Kidney glomerular epithelial cell (primary cell): ENCODE measurements around the gene CNTF.

ENCODE experiments used
- DNase-seq: peaks from one replicate; lab custom pipeline; 2025; lab: John Stamatoyannopoulos, UW

CNTF gene

GRCh38 chr11:58606930-58607714 is 15.3 kb upstream of the CNTF start:
- no peak for DNase-seq

- no peak for DNase-seq
Measured at GRCh38 chr11:58608331-58608730, 14.1 kb upstream of the CNTF start.

GRCh38 chr11:58609723-58610122 is 12.7 kb upstream of the CNTF start:
- DNase-seq = no peak

- no peak for DNase-seq
Measured at GRCh38 chr11:58613228-58613627, 9.2 kb upstream of the CNTF start.

- no peak for DNase-seq
Measured at GRCh38 chr11:58615559-58615958, 6.9 kb upstream of the CNTF start.

GRCh38 chr11:58616594-58616993 is 5.9 kb upstream of the CNTF start:
- peak; percentile 2 for DNase-seq

GRCh38 chr11:58617976-58618557 is 4.4 kb upstream of the CNTF start:
- DNase-seq = no peak

GRCh38 chr11:58621586-58622262 is 741 bp upstream of the CNTF start:
- DNase-seq = no peak

GRCh38 chr11:58625086-58625485 is 2.6 kb downstream of the CNTF start:
- no peak for DNase-seq

GRCh38 chr11:58625826-58626460 is 3.5 kb downstream of the CNTF start:
- DNase-seq = peak; percentile 92

GRCh38 chr11:58626934-58627483 is 4.5 kb downstream of the CNTF start:
- DNase-seq = no peak

GRCh38 chr11:58628446-58628845 is 6.0 kb downstream of the CNTF start:
- DNase-seq = peak; percentile 71

GRCh38 chr11:58629857-58630256 is 7.4 kb downstream of the CNTF start:
- peak; percentile 55 for DNase-seq

GRCh38 chr11:58631378-58631777 is 8.9 kb downstream of the CNTF start:
- DNase-seq = no peak

GRCh38 chr11:58632510-58632909 is 10.0 kb downstream of the CNTF start:
- DNase-seq = no peak

GRCh38 chr11:58636587-58636986 is 14.1 kb downstream of the CNTF start:
- no peak for DNase-seq

- peak; percentile 31 for DNase-seq
Measured at GRCh38 chr11:58637371-58637770, 14.9 kb downstream of the CNTF start.

- no peak for DNase-seq
Measured at GRCh38 chr11:58639103-58639502, 16.6 kb downstream of the CNTF start.

GRCh38 chr11:58639669-58640068 is 17.2 kb downstream of the CNTF start:
- DNase-seq = no peak

GRCh38 chr11:58640386-58641023 is 18.0 kb downstream of the CNTF start:
- DNase-seq = peak; percentile 30

- no peak for DNase-seq
Measured at GRCh38 chr11:58641341-58641740, 18.9 kb downstream of the CNTF start.
